ENCODE data around the gene IMPA2. TPM values are rescaled to one million over a fixed set of nuclear protein-coding genes. Genes with fewer than 3 reads are reported as not detected.

The IMPA2 gene
- total RNA-seq, 1 experiment from 2014 or later: 37.6 TPM

- no peaks in the 10 kb centered on the region for H3K27me3 ChIP-seq (ENCODE audit: control insufficient read depth, insufficient read depth, low read length)
- ChIA-PET POLR2A (no interaction called here), CTCF (no interaction called here)
- in situ Hi-C loops (cut with HindIII; ENCODE audit: low pct_unique_long_range_greater_than_20kb, low sequenced_read_pairs): no loop called here
- no peaks in the 10 kb centered on the region for H3K4me1 ChIP-seq (ENCODE audit: control insufficient read depth, insufficient read depth, low read length)
- no peak for DNase-seq (ENCODE audit: low read depth, low spot score)
- no peak overlapping the region for H3K27ac ChIP-seq (ENCODE audit: low read length)
- no peak overlapping the region for H3K4me3 ChIP-seq (ENCODE audit: low read depth in 2 of 2, low read length in 2 of 2)
- TF ChIP-seq TCF7L2 (IDR thresholded peaks at IDR 0.05; ENCODE audit: low read depth, low read length) (no peak), SIN3A (IDR thresholded peaks at IDR 0.05; ENCODE audit: borderline replicate concordance, insufficient read depth, low read depth, low read length) (no peak), REST (IDR thresholded peaks at IDR 0.05; ENCODE audit: insufficient read depth in 1 of 2, low read depth in 2 of 2, low read length in 1 of 2) (no peak), POLR2AphosphoS5 (IDR thresholded peaks at IDR 0.05; ENCODE audit: low read depth, low read length) (no peak)
- TF ChIP-seq, protein P1, sequence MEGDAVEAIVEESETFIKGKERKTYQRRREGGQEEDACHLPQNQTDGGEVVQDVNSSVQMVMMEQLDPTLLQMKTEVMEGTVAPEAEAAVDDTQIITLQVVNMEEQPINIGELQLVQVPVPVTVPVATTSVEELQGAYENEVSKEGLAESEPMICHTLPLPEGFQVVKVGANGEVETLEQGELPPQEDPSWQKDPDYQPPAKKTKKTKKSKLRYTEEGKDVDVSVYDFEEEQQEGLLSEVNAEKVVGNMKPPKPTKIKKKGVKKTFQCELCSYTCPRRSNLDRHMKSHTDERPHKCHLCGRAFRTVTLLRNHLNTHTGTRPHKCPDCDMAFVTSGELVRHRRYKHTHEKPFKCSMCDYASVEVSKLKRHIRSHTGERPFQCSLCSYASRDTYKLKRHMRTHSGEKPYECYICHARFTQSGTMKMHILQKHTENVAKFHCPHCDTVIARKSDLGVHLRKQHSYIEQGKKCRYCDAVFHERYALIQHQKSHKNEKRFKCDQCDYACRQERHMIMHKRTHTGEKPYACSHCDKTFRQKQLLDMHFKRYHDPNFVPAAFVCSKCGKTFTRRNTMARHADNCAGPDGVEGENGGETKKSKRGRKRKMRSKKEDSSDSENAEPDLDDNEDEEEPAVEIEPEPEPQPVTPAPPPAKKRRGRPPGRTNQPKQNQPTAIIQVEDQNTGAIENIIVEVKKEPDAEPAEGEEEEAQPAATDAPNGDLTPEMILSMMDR (IDR thresholded peaks at IDR 0.05): no peak
- no peak for ATAC-seq
- BruUV-seq (replicated peaks): no TSS peak
- no peaks in the 10 kb centered on the region for H3K36me3 ChIP-seq (ENCODE audit: control insufficient read depth, insufficient read depth, low read length)
- intact Hi-C loops (cut with micrococcal nuclease; ENCODE audit: unreplicated experiment): loop anchor here (10.0 kb wide), 1 partner anchor 379 kb away; no protein-coding TSS in a partner anchor
- no peaks in the 10 kb centered on the region for H3K9me3 ChIP-seq (ENCODE audit: control insufficient read depth, insufficient read depth, low read depth, low read length)
These were observed 52.3 kb downstream of the IMPA2 start for GRCh38 chr18:12033643-12034025.

DNA sequence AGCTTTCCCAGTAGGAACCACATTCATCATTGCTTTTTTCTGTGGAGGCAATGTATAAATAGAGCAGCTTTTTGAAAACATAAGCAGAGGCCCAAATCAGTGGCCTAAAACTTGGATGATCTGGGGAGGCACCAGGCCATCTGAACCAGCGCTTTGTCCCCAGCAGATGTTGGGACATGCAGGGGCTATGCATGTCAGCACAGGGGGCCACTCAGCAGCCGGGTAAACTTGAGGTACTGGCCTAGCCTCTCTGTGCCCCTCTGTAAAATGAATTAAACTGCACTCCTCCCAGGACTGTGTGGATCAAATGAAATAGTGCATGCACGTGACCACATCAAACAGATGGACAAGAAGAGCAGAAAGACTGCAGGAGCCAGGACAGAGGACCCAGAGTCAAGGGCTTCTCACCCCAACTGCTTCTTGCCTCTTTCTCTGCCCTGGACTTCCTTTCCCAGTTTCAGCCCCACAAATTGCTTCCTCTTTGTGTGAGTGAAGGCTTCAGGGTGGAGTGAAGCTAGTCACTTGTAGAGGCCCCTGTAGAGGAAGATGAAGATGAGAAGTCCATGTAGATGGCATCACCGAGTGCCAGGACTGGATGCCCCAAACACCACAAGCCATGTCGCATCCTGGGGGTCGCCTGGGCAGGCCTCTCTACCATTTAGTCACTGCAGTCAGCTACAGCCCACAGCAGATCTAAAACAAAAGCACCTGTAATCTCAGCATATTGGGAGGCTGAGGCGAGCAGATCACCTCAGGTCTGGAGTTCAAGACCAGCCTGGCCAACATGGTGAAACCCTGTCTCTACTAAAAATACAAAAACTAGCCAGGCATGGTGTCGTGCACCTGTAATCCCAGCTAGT lies 53.2 kb downstream of the IMPA2 start:
- H3K4me1 ChIP-seq (ENCODE audit: control insufficient read depth, insufficient read depth, low read length): no peaks in the 10 kb centered on the region
- in situ Hi-C loops (cut with HindIII; ENCODE audit: low pct_unique_long_range_greater_than_20kb, low sequenced_read_pairs) (no loop called here), intact Hi-C loops (cut with micrococcal nuclease; ENCODE audit: unreplicated experiment) (loop anchor here (10.0 kb wide), 1 partner anchor 380 kb away; no protein-coding TSS in a partner anchor)
- ChIA-PET CTCF (no interaction called here), POLR2A (no interaction called here)
- no peaks in the 10 kb centered on the region for H3K36me3 ChIP-seq (ENCODE audit: control insufficient read depth, insufficient read depth, low read length)
- BruUV-seq (replicated peaks): no TSS peak
- H3K27me3 ChIP-seq (ENCODE audit: control insufficient read depth, insufficient read depth, low read length): no peaks in the 10 kb centered on the region
- ATAC-seq: no peak
- no peaks in the 10 kb centered on the region for H3K9me3 ChIP-seq (ENCODE audit: control insufficient read depth, insufficient read depth, low read depth, low read length)
- H3K27ac ChIP-seq (ENCODE audit: low read length): no peak overlapping the region
- TF ChIP-seq POLR2AphosphoS5 (IDR thresholded peaks at IDR 0.05; ENCODE audit: low read depth, low read length) (no peak), SIN3A (IDR thresholded peaks at IDR 0.05; ENCODE audit: borderline replicate concordance, insufficient read depth, low read depth, low read length) (no peak), REST (IDR thresholded peaks at IDR 0.05; ENCODE audit: insufficient read depth in 1 of 2, low read depth in 2 of 2, low read length in 1 of 2) (no peak), TCF7L2 (IDR thresholded peaks at IDR 0.05; ENCODE audit: low read depth, low read length) (no peak)
- TF ChIP-seq, protein P1 (IDR thresholded peaks at IDR 0.05): no peak
- no peak overlapping the region for H3K4me3 ChIP-seq (ENCODE audit: low read depth in 2 of 2, low read length in 2 of 2)
- no peak for DNase-seq (ENCODE audit: low read depth, low spot score)
